HepG2 (cell line): ENCODE data around the gene ATPAF2. TPM values are rescaled to one million over a fixed set of nuclear protein-coding genes. Genes with fewer than 3 reads are reported as not detected.

ENCODE experiments used
- ATF7 ChIP-seq, 2 experiments: fragments of 450-650 bp in 1 of 2; sonication (generic) in 1 of 2; formaldehyde crosslinking in 1 of 2; IDR thresholded peaks; 2 replicates each; pipeline versions ENCODE4 v1.4.0 to v1.6.1; 2016 to 2020; ENCODE audit warnings: antibody characterized with exemption in 1 of 2, mild to moderate bottlenecking in 1 of 2, missing genetic modification reagents in 1 of 2
- HOXD1 ChIP-seq: sonication (generic); formaldehyde crosslinking; IDR thresholded peaks from 2 replicates; pipeline ENCODE4 v1.5.0; 2020; ENCODE audit warnings: missing genetic modification reagents
- MTF1 ChIP-seq: sonication (generic); formaldehyde crosslinking; IDR thresholded peaks from 2 replicates; pipeline ENCODE4 v1.5.0; 2020; ENCODE audit warnings: missing genetic modification reagents
- SYNCRIP ChIP-seq: fragments of 200-400 bp; formaldehyde crosslinking; IDR thresholded peaks from 2 replicates; pipeline ENCODE4 v1.6.1; 2018; ENCODE audit warnings: mild to moderate bottlenecking, low read depth, low read length; ENCODE audit not compliant: insufficient read depth
- THAP11 ChIP-seq: IDR thresholded peaks from 2 replicates; pipeline ENCODE4 v1.6.1; 2016; ENCODE audit warnings: missing biosample characterization, missing genetic modification reagents
- ZFP36L2 ChIP-seq: sonication (generic); formaldehyde crosslinking; IDR thresholded peaks from 2 replicates; pipeline ENCODE4 v1.4.0; 2020; ENCODE audit warnings: missing genetic modification reagents
- ZKSCAN8 ChIP-seq: IDR thresholded peaks from 2 replicates; pipeline ENCODE4 v1.6.1; 2016; ENCODE audit warnings: borderline replicate concordance, missing genetic modification reagents, missing compliant biosample characterization
- ZMYM2 ChIP-seq: sonication (generic); formaldehyde crosslinking; IDR thresholded peaks from 2 replicates; pipeline ENCODE4 v1.8.0; 2022; ENCODE audit warnings: mild to moderate bottlenecking, missing genetic modification reagents
- polyA plus RNA-seq, 8 experiments: library from polyadenylated mRNA; depleted of rRNA in 3 of 8; stranded (reverse) in 7 of 8; unstranded in 1 of 8; fragments of >200 nt; fragmentation: Illumina TruSeq in 4 of 8; extraction: Trizol in 4 of 8; gene quantifications; 2 replicates each; pipeline versions ENCODE4 v1.2.1 to v1.2.3, GENCODE V29; 2011 to 2016; ENCODE audit warnings: low read depth in 4 of 8, missing spikeins in 1 of 8, mixed read lengths in 1 of 8; ENCODE audit not compliant: insufficient read depth in 1 of 8
- total RNA-seq, 5 experiments: library from RNA; depleted of rRNA; stranded (reverse); fragments of >200 nt; fragmentation: Illumina TruSeq; extraction: Trizol; gene quantifications; 2 replicates each; pipeline ENCODE4 v1.2.3, GENCODE V29; 2016; ENCODE audit warnings: low read depth in 1 of 5
- TF ChIP-seq, protein P1 (sequence below): IDR thresholded peaks from 2 replicates; pipeline ENCODE4 v1.4.0; 2020; ENCODE audit warnings: mild to moderate bottlenecking, missing genetic modification reagents
- TF ChIP-seq, protein P2 (sequence below): sonication (generic); formaldehyde crosslinking; IDR thresholded peaks from 2 replicates; pipeline ENCODE4 v1.4.0; 2020; ENCODE audit warnings: missing genetic modification reagents
- TF ChIP-seq, protein P3 (sequence below): sonication (generic); formaldehyde crosslinking; IDR thresholded peaks from 2 replicates; pipeline ENCODE4 v1.5.0; 2020; ENCODE audit warnings: mild to moderate bottlenecking, missing genetic modification reagents
- TF ChIP-seq, protein P4 (sequence below): sonication (generic); formaldehyde crosslinking; IDR thresholded peaks from 2 replicates; pipeline ENCODE4 v1.5.1; 2020; ENCODE audit warnings: mild to moderate bottlenecking, moderate library complexity, missing genetic modification reagents
- TF ChIP-seq, protein P5 (sequence below): IDR thresholded peaks from 2 replicates; pipeline ENCODE4 v1.6.1; 2016; ENCODE audit warnings: low read depth, control low read depth

Gene ATPAF2
- total and polyA plus RNA-seq, 2 of the 13 experiments (the other 11 are each of a cell fraction or from before 2014, with no cell fraction given), result 15.0 to 16.5 TPM

DNA sequence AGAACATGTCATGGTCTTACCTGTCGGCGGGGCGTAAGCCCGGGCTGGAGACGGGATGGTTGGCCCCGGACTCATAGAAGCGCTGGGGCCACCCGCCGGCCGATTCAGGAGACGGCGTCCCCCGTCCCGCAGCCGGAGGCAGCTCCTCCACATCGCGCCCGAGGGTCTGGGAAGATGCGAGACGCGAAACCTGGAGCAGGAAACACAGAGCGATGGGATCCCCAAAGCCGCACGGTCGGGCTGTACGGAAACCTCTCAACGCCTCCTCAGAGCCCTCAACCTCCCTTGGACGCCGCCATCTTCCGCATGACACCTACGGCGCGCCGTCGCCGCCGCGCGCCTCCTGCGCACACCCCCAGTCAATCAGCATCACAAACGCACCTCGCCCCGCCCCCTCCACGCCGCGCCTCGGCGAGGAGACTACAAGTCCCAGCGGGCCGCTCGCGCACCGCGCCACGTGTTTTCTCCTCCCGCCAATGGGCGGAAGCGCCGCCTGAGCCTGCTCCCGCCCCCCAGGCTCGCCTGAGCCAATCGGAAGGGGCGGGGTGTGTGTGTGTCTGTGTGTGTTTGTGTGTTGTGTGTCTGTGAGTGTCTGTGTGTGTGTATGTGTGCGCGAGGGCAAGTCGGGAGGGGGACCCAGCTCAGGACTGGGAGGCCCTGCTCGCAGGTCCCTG is at the start of gene ATPAF2, which contains the start of gene GID4 (continued):
- TF ChIP-seq, protein P1, sequence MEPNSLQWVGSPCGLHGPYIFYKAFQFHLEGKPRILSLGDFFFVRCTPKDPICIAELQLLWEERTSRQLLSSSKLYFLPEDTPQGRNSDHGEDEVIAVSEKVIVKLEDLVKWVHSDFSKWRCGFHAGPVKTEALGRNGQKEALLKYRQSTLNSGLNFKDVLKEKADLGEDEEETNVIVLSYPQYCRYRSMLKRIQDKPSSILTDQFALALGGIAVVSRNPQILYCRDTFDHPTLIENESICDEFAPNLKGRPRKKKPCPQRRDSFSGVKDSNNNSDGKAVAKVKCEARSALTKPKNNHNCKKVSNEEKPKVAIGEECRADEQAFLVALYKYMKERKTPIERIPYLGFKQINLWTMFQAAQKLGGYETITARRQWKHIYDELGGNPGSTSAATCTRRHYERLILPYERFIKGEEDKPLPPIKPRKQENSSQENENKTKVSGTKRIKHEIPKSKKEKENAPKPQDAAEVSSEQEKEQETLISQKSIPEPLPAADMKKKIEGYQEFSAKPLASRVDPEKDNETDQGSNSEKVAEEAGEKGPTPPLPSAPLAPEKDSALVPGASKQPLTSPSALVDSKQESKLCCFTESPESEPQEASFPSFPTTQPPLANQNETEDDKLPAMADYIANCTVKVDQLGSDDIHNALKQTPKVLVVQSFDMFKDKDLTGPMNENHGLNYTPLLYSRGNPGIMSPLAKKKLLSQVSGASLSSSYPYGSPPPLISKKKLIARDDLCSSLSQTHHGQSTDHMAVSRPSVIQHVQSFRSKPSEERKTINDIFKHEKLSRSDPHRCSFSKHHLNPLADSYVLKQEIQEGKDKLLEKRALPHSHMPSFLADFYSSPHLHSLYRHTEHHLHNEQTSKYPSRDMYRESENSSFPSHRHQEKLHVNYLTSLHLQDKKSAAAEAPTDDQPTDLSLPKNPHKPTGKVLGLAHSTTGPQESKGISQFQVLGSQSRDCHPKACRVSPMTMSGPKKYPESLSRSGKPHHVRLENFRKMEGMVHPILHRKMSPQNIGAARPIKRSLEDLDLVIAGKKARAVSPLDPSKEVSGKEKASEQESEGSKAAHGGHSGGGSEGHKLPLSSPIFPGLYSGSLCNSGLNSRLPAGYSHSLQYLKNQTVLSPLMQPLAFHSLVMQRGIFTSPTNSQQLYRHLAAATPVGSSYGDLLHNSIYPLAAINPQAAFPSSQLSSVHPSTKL (CRISPR knock-in tag), result peak; percentile 44; the same call in 1 of the 2 replicates
- TF ChIP-seq, protein P2, sequence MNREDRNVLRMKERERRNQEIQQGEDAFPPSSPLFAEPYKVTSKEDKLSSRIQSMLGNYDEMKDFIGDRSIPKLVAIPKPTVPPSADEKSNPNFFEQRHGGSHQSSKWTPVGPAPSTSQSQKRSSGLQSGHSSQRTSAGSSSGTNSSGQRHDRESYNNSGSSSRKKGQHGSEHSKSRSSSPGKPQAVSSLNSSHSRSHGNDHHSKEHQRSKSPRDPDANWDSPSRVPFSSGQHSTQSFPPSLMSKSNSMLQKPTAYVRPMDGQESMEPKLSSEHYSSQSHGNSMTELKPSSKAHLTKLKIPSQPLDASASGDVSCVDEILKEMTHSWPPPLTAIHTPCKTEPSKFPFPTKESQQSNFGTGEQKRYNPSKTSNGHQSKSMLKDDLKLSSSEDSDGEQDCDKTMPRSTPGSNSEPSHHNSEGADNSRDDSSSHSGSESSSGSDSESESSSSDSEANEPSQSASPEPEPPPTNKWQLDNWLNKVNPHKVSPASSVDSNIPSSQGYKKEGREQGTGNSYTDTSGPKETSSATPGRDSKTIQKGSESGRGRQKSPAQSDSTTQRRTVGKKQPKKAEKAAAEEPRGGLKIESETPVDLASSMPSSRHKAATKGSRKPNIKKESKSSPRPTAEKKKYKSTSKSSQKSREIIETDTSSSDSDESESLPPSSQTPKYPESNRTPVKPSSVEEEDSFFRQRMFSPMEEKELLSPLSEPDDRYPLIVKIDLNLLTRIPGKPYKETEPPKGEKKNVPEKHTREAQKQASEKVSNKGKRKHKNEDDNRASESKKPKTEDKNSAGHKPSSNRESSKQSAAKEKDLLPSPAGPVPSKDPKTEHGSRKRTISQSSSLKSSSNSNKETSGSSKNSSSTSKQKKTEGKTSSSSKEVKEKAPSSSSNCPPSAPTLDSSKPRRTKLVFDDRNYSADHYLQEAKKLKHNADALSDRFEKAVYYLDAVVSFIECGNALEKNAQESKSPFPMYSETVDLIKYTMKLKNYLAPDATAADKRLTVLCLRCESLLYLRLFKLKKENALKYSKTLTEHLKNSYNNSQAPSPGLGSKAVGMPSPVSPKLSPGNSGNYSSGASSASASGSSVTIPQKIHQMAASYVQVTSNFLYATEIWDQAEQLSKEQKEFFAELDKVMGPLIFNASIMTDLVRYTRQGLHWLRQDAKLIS (CRISPR knock-in tag), result no peak
- TF ChIP-seq, protein P3, sequence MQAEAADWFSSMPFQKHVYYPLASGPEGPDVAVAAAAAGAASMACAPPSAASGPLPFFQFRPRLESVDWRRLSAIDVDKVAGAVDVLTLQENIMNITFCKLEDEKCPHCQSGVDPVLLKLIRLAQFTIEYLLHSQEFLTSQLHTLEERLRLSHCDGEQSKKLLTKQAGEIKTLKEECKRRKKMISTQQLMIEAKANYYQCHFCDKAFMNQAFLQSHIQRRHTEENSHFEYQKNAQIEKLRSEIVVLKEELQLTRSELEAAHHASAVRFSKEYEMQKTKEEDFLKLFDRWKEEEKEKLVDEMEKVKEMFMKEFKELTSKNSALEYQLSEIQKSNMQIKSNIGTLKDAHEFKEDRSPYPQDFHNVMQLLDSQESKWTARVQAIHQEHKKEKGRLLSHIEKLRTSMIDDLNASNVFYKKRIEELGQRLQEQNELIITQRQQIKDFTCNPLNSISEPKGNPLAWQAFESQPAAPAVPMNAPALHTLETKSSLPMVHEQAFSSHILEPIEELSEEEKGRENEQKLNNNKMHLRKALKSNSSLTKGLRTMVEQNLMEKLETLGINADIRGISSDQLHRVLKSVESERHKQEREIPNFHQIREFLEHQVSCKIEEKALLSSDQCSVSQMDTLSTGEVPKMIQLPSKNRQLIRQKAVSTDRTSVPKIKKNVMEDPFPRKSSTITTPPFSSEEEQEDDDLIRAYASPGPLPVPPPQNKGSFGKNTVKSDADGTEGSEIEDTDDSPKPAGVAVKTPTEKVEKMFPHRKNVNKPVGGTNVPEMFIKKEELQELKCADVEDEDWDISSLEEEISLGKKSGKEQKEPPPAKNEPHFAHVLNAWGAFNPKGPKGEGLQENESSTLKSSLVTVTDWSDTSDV (CRISPR knock-in tag), result no peak; the same call in 1 of the 2 replicates
- TF ChIP-seq ZMYM2 (no peak), MTF1 (CRISPR knock-in tag) (no peak), THAP11 (CRISPR knock-in tag) (peak; percentile 99), SYNCRIP (no peak), ATF7 (IDR thresholded peaks at IDR 0.05) (no peak), ATF7 (CRISPR knock-in tag; IDR thresholded peaks at IDR 0.05) (0 out of 2 replicates have a peak, but pooled peaks have one; percentile 58), HOXD1 (CRISPR knock-in tag) (peak; percentile 70; the same call in 1 of the 2 replicates), ZFP36L2 (CRISPR knock-in tag) (0 out of 2 replicates have a peak, but pooled peaks have one; percentile 43), ZKSCAN8 (CRISPR knock-in tag) (0 out of 2 replicates have a peak, but pooled peaks have one; percentile 14)
- TF ChIP-seq, protein P4, sequence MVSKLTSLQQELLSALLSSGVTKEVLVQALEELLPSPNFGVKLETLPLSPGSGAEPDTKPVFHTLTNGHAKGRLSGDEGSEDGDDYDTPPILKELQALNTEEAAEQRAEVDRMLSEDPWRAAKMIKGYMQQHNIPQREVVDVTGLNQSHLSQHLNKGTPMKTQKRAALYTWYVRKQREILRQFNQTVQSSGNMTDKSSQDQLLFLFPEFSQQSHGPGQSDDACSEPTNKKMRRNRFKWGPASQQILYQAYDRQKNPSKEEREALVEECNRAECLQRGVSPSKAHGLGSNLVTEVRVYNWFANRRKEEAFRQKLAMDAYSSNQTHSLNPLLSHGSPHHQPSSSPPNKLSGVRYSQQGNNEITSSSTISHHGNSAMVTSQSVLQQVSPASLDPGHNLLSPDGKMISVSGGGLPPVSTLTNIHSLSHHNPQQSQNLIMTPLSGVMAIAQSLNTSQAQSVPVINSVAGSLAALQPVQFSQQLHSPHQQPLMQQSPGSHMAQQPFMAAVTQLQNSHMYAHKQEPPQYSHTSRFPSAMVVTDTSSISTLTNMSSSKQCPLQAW (CRISPR knock-in tag), result no peak
- TF ChIP-seq, protein P5, sequence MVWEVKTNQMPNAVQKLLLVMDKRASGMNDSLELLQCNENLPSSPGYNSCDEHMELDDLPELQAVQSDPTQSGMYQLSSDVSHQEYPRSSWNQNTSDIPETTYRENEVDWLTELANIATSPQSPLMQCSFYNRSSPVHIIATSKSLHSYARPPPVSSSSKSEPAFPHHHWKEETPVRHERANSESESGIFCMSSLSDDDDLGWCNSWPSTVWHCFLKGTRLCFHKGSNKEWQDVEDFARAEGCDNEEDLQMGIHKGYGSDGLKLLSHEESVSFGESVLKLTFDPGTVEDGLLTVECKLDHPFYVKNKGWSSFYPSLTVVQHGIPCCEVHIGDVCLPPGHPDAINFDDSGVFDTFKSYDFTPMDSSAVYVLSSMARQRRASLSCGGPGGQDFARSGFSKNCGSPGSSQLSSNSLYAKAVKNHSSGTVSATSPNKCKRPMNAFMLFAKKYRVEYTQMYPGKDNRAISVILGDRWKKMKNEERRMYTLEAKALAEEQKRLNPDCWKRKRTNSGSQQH (CRISPR knock-in tag), result no peak
